HepG2 (cell line): ENCODE data around the gene VAMP5. TPM values are rescaled to one million over a fixed set of nuclear protein-coding genes. Genes with fewer than 3 reads are reported as not detected.

ENCODE experiments used
- ATRX ChIP-seq: sonication (generic); formaldehyde crosslinking; IDR thresholded peaks from 2 replicates; pipeline ENCODE4 v1.4.0; 2020; ENCODE audit warnings: missing genetic modification reagents, borderline replicate concordance
- DPF2 ChIP-seq: sonication (generic); formaldehyde crosslinking; IDR thresholded peaks from 2 replicates; pipeline ENCODE4 v1.4.0; 2020; ENCODE audit warnings: mild to moderate bottlenecking, low read depth, missing genetic modification reagents, borderline replicate concordance
- FOXO4 ChIP-seq: sonication (generic); formaldehyde crosslinking; conservative IDR thresholded peaks from 2 replicates; pipeline ENCODE4 v1.8.1; 2023; ENCODE audit warnings: missing genetic modification reagents
- HES4 ChIP-seq: sonication (generic); formaldehyde crosslinking; IDR thresholded peaks from 2 replicates; pipeline ENCODE4 v1.9.0; 2021; ENCODE audit warnings: mild to moderate bottlenecking, missing genetic modification reagents, borderline replicate concordance
- HIVEP1 ChIP-seq: sonication (generic); formaldehyde crosslinking; IDR thresholded peaks from 2 replicates; pipeline ENCODE4 v1.4.0; 2020; ENCODE audit warnings: mild to moderate bottlenecking, missing genetic modification reagents
- HOXA7 ChIP-seq: sonication (generic); formaldehyde crosslinking; IDR thresholded peaks from 2 replicates; pipeline ENCODE4 v1.8.1; 2022; ENCODE audit warnings: mild to moderate bottlenecking, missing genetic modification reagents, moderate library complexity
- KLF16 ChIP-seq, 2 experiments: sonication (generic) in 1 of 2; formaldehyde crosslinking in 1 of 2; IDR thresholded peaks; 2 replicates each; pipeline versions ENCODE4 v1.6.1 to v1.8.0; 2016 to 2023; ENCODE audit warnings: missing genetic modification reagents in 2 of 2, missing compliant biosample characterization in 1 of 2
- MBD4 ChIP-seq: IDR thresholded peaks from 2 replicates; pipeline ENCODE4 v1.6.1; 2012; ENCODE audit warnings: low read length, inconsistent platforms, borderline replicate concordance
- NFIC ChIP-seq: IDR thresholded peaks from 2 replicates; pipeline ENCODE4 v1.6.1; 2012; ENCODE audit warnings: mild to moderate bottlenecking, low read length, inconsistent platforms
- POLR2AphosphoS2 ChIP-seq: IDR thresholded peaks from 2 replicates; pipeline ENCODE4 v1.6.1; 2011; ENCODE audit warnings: low read depth, low read length, improper control_type of control experiment
- PPARG ChIP-seq: conservative IDR thresholded peaks from 2 replicates; pipeline ENCODE4 v1.6.1; 2016; ENCODE audit warnings: missing biosample characterization, missing genetic modification reagents
- RELA ChIP-seq: sonication (generic); formaldehyde crosslinking; IDR thresholded peaks from 2 replicates; pipeline ENCODE4 v1.4.0; 2020; ENCODE audit warnings: missing genetic modification reagents
- SETDB1 ChIP-seq: sonication (generic); formaldehyde crosslinking; IDR thresholded peaks from 2 replicates; pipeline ENCODE4 v1.5.1; 2020; ENCODE audit warnings: missing genetic modification reagents, mild to moderate bottlenecking, borderline replicate concordance
- SMARCC2 ChIP-seq: fragments of 450-650 bp; IDR thresholded peaks from 2 replicates; pipeline ENCODE4 v1.6.1; 2017; ENCODE audit warnings: antibody characterized with exemption, mild to moderate bottlenecking
- SSRP1 ChIP-seq: IDR thresholded peaks from 2 replicates; pipeline ENCODE4 v1.6.1; 2016; ENCODE audit warnings: control low read depth
- ZHX2 ChIP-seq, 2 experiments: sonication (generic) in 1 of 2; formaldehyde crosslinking in 1 of 2; IDR thresholded peaks; 2 replicates each; pipeline versions ENCODE4 v1.6.1 to v1.9.0; 2014 to 2022; ENCODE audit warnings: antibody characterized with exemption in 1 of 2, borderline replicate concordance in 1 of 2, inconsistent platforms in 1 of 2, low read depth in 1 of 2, missing genetic modification reagents in 1 of 2
- ZNF251 ChIP-seq: sonication (generic); formaldehyde crosslinking; IDR thresholded peaks from 2 replicates; pipeline ENCODE4 v1.9.0; 2021; ENCODE audit warnings: mild to moderate bottlenecking, missing genetic modification reagents
- ZNF512B ChIP-seq: sonication (generic); formaldehyde crosslinking; IDR thresholded peaks from 2 replicates; pipeline ENCODE4 v1.5.1; 2020; ENCODE audit warnings: missing genetic modification reagents, mild to moderate bottlenecking, borderline replicate concordance
- ZNF605 ChIP-seq: sonication (generic); formaldehyde crosslinking; IDR thresholded peaks from 2 replicates; pipeline ENCODE4 v1.8.0; 2022; ENCODE audit warnings: mild to moderate bottlenecking, missing genetic modification reagents
- polyA plus RNA-seq, 8 experiments: library from polyadenylated mRNA; depleted of rRNA in 3 of 8; stranded (reverse) in 7 of 8; unstranded in 1 of 8; fragments of >200 nt; fragmentation: Illumina TruSeq in 4 of 8; extraction: Trizol in 4 of 8; gene quantifications; 2 replicates each; pipeline versions ENCODE4 v1.2.1 to v1.2.3, GENCODE V29; 2011 to 2016; ENCODE audit warnings: low read depth in 4 of 8, missing spikeins in 1 of 8, mixed read lengths in 1 of 8; ENCODE audit not compliant: insufficient read depth in 1 of 8
- total RNA-seq, 5 experiments: library from RNA; depleted of rRNA; stranded (reverse); fragments of >200 nt; fragmentation: Illumina TruSeq; extraction: Trizol; gene quantifications; 2 replicates each; pipeline ENCODE4 v1.2.3, GENCODE V29; 2016; ENCODE audit warnings: low read depth in 1 of 5

Gene VAMP5
- total and polyA plus RNA-seq, 2 of the 13 experiments (the other 11 are each of a cell fraction or from before 2014, with no cell fraction given) = 7.2 to 56.7 TPM

DNA sequence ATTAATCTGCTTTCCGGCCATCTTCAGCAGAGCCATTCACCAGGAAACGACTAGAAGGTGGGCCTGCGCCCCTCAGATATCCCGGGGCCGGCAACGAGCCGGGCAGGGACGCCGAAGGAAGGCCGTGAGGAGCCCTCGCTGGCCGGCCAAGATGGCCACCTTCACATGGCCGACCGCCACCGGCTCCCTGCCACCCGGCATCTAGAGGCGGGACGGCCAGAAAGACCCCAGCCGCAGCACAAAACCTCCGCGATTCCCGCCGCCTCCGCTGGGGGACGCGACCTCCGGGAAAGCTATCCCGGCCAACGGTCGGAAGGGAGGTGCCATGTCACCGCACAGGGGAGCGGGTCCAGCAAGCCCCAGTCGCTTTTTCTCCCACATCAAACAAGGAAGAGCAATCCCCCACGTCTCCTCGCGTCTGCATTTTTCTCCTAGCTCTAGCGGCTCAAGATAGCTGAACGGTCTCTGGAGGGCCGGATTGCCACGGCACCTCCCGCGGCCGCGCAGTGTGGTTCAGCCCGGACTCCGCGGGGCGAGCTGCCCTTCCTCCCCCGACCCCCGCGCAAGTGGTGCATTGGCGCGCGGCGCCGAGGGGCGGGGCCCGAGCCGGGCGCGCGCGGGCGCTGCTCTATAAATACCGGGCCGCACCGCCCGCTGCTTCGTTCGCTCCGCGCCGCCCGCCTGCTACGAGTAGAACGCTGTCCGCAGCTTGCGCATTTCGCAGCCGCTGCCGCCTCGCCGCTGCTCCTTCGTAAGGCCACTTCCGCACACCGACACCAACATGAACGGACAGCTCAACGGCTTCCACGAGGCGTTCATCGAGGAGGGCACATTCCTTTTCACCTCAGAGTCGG is 45.5 kb upstream of the VAMP5 start, which contains the start of gene MAT2A (continued):
- TF ChIP-seq FOXO4 (CRISPR knock-in tag) (no peak), MBD4 (no peak), NFIC (no peak), ZHX2 (IDR thresholded peaks at IDR 0.05; ENCODE audit: low read depth) (peak; percentile 84), ZHX2 (CRISPR knock-in tag; IDR thresholded peaks at IDR 0.05; ENCODE audit: borderline replicate concordance) (0 out of 2 replicates have a peak, but pooled peaks have one; percentile 15), POLR2AphosphoS2 (peak; percentile 97), SMARCC2 (no peak), HIVEP1 (CRISPR knock-in tag) (peak; percentile 90), SSRP1 (peak; percentile 97), PPARG (peak; percentile 57; the same call in 1 of the 2 replicates), HES4 (peak; percentile 91), ZNF605 (CRISPR knock-in tag) (peak; percentile 86), RELA (CRISPR knock-in tag) (no peak; the same call in 1 of the 2 replicates), ATRX (CRISPR knock-in tag) (no peak), SETDB1 (CRISPR knock-in tag) (no peak), DPF2 (CRISPR knock-in tag) (peak; percentile 42; the same call in 1 of the 2 replicates), HOXA7 (CRISPR knock-in tag) (peak; percentile 79; the same call in 1 of the 2 replicates), ZNF251 (CRISPR knock-in tag) (peak; percentile 41), KLF16 (CRISPR knock-in tag; IDR thresholded peaks at IDR 0.05) (peak; percentile 72 to 92; a peak in 3 of 4 replicates), ZNF512B (no peak)
